HepG2 (cell line): Measurements from ENCODE around the gene BCL2. TPM values are rescaled to one million over a fixed set of nuclear protein-coding genes. Genes with fewer than 3 reads are reported as not detected.
A peak's percentile ranks its signal among the peaks of the same experiment; 100 is the strongest.

Experiments used
- CENPT ChIP-seq: sonication (generic); formaldehyde crosslinking; IDR thresholded peaks from 2 replicates; pipeline ENCODE4 v1.8.0; 2022; ENCODE audit warnings: low read depth, mild to moderate bottlenecking, moderate library complexity, missing genetic modification reagents
- HNRNPUL1 ChIP-seq: fragments of 200-400 bp; formaldehyde crosslinking; IDR thresholded peaks from 2 replicates; pipeline ENCODE4 v1.6.1; 2017; ENCODE audit warnings: low read depth, mild to moderate bottlenecking, low read length, moderate library complexity
- MTF2 ChIP-seq: sonication (generic); formaldehyde crosslinking; IDR thresholded peaks from 2 replicates; pipeline ENCODE4 v1.5.0; 2020; ENCODE audit warnings: missing genetic modification reagents, borderline replicate concordance
- PHF5A ChIP-seq: IDR thresholded peaks from one replicate; pipeline ENCODE4 v1.6.1; 2018; ENCODE audit warnings: low read depth, missing genetic modification reagents; ENCODE audit not compliant: unreplicated experiment
- PTBP1 ChIP-seq: fragments of 200-400 bp; formaldehyde crosslinking; IDR thresholded peaks from 2 replicates; pipeline ENCODE4 v1.6.1; 2018; ENCODE audit warnings: low read length, low read depth; ENCODE audit not compliant: poor library complexity, severe bottlenecking
- SP140L ChIP-seq: sonication (generic); formaldehyde crosslinking; IDR thresholded peaks from 2 replicates; pipeline ENCODE4 v1.4.0; 2020; ENCODE audit warnings: missing genetic modification reagents, borderline replicate concordance
- THYN1 ChIP-seq: sonication (generic); formaldehyde crosslinking; IDR thresholded peaks from 2 replicates; pipeline ENCODE4 v1.8.1; 2023; ENCODE audit warnings: low read depth, mild to moderate bottlenecking, moderate library complexity, missing genetic modification reagents, borderline replicate concordance
- U2AF1 ChIP-seq: fragments of 200-400 bp; formaldehyde crosslinking; optimal IDR thresholded peaks from 2 replicates; pipeline ENCODE3; 2017; ENCODE audit warnings: mild to moderate bottlenecking, low read depth, low read length
- ZKSCAN8 ChIP-seq: IDR thresholded peaks from 2 replicates; pipeline ENCODE4 v1.6.1; 2016; ENCODE audit warnings: borderline replicate concordance, missing genetic modification reagents, missing compliant biosample characterization
- ZNF256 ChIP-seq: sonication (generic); formaldehyde crosslinking; conservative IDR thresholded peaks from 2 replicates; pipeline ENCODE4 v1.4.0; 2020; ENCODE audit warnings: missing genetic modification reagents
- ZNF652 ChIP-seq: IDR thresholded peaks from 2 replicates; pipeline ENCODE4 v1.6.1; 2016; ENCODE audit warnings: low read depth, borderline replicate concordance
- ZSCAN12 ChIP-seq: sonication (generic); formaldehyde crosslinking; IDR thresholded peaks from 2 replicates; pipeline ENCODE4 v1.9.0; 2021; ENCODE audit warnings: mild to moderate bottlenecking, missing genetic modification reagents
- polyA plus RNA-seq, 8 experiments: library from polyadenylated mRNA; depleted of rRNA in 3 of 8; stranded (reverse) in 7 of 8; unstranded in 1 of 8; fragments of >200 nt; fragmentation: Illumina TruSeq in 4 of 8; extraction: Trizol in 4 of 8; gene quantifications; 2 replicates each; pipeline versions ENCODE4 v1.2.1 to v1.2.3, GENCODE V29; 2011 to 2016; ENCODE audit warnings: low read depth in 4 of 8, missing spikeins in 1 of 8, mixed read lengths in 1 of 8; ENCODE audit not compliant: insufficient read depth in 1 of 8
- total RNA-seq, 5 experiments: library from RNA; depleted of rRNA; stranded (reverse); fragments of >200 nt; fragmentation: Illumina TruSeq; extraction: Trizol; gene quantifications; 2 replicates each; pipeline ENCODE4 v1.2.3, GENCODE V29; 2016; ENCODE audit warnings: low read depth in 1 of 5
- TF ChIP-seq, protein P1 (sequence below): sonication (generic); formaldehyde crosslinking; IDR thresholded peaks from 2 replicates; pipeline ENCODE4 v1.5.0; 2020; ENCODE audit warnings: mild to moderate bottlenecking, missing genetic modification reagents
- TF ChIP-seq, protein P2 (sequence below): sonication (generic); formaldehyde crosslinking; IDR thresholded peaks from 2 replicates; pipeline ENCODE4 v1.5.1; 2020; ENCODE audit warnings: missing genetic modification reagents, mild to moderate bottlenecking, borderline replicate concordance
- TF ChIP-seq, protein P3 (sequence below): IDR thresholded peaks from 2 replicates; pipeline ENCODE4 v1.6.1; 2016; ENCODE audit warnings: low read depth, control low read depth
- TF ChIP-seq, protein P4 (sequence below): sonication (generic); formaldehyde crosslinking; IDR thresholded peaks from 2 replicates; pipeline ENCODE4 v1.5.0; 2020; ENCODE audit warnings: missing genetic modification reagents, mild to moderate bottlenecking, borderline replicate concordance
- TF ChIP-seq, protein P5 (sequence below): sonication (generic); formaldehyde crosslinking; IDR thresholded peaks from 2 replicates; pipeline ENCODE4 v1.4.0; 2020; ENCODE audit warnings: missing genetic modification reagents, borderline replicate concordance

Gene BCL2
- total and polyA plus RNA-seq, 2 of the 13 experiments (the other 11 are each of a cell fraction or from before 2014, with no cell fraction given), result 0.07 to 0.53 TPM

DNA sequence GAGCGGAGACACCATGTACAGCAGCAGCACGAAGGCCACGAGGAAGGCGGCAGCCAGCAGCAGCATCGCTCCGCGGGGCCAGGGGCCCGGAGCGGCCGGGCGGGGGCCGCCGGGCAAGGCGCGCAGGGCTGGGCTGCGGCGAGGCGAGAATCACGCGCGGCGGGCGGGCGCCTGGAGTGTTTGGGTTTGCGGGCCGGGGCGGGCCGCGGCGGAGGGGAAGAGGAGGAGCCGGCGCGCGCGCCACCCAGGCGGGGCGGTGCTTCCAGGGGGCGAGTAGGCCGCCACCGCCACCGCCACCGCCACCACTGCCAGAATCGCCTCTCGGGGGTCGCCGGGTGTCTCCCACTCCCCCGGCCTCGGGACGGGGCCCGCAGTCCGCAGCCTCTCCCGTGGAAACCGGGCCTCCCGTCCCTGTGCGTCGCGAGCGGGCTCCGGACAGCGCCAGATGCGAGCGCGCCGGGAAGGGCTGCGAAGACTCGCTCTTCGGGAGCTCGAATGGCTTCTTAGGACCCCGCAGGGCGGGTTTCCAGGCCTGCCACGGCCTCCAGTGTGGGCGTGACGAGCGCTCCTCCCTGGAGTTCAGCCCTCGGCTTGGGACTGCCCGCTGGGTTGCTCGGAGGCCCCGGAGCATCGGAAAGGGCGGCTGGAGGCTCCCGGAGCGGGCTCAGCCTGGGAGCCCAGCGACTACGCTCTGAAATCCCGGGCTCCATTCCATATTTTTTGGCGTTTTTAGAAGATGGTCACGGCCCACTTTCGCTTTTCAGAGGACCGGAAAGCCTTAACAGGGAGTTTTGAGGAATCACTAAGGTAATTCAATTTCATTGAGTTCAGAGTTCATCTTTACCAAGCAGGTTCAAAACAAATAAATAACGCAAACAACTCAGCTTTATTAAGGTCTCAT lies 47.7 kb upstream of the BCL2 start, which contains the start of gene KDSR (continued):
- TF ChIP-seq, protein P1, sequence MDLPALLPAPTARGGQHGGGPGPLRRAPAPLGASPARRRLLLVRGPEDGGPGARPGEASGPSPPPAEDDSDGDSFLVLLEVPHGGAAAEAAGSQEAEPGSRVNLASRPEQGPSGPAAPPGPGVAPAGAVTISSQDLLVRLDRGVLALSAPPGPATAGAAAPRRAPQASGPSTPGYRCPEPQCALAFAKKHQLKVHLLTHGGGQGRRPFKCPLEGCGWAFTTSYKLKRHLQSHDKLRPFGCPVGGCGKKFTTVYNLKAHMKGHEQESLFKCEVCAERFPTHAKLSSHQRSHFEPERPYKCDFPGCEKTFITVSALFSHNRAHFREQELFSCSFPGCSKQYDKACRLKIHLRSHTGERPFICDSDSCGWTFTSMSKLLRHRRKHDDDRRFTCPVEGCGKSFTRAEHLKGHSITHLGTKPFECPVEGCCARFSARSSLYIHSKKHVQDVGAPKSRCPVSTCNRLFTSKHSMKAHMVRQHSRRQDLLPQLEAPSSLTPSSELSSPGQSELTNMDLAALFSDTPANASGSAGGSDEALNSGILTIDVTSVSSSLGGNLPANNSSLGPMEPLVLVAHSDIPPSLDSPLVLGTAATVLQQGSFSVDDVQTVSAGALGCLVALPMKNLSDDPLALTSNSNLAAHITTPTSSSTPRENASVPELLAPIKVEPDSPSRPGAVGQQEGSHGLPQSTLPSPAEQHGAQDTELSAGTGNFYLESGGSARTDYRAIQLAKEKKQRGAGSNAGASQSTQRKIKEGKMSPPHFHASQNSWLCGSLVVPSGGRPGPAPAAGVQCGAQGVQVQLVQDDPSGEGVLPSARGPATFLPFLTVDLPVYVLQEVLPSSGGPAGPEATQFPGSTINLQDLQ (CRISPR knock-in tag), result no peak
- TF ChIP-seq U2AF1, result peak; percentile 96
- no peak for TF ChIP-seq ZKSCAN8
- peak; percentile 58 for TF ChIP-seq PTBP1
- TF ChIP-seq PHF5A (CRISPR knock-in tag), result peak; percentile 61
- peak; percentile 94; the same call in 1 of the 2 replicates for TF ChIP-seq THYN1 (CRISPR knock-in tag)
- TF ChIP-seq SP140L (CRISPR knock-in tag), result no peak
- no peak for TF ChIP-seq ZSCAN12 (CRISPR knock-in tag)
- TF ChIP-seq ZNF256 (CRISPR knock-in tag), result no peak
- TF ChIP-seq MTF2 (CRISPR knock-in tag), result no peak
- TF ChIP-seq, protein P2, sequence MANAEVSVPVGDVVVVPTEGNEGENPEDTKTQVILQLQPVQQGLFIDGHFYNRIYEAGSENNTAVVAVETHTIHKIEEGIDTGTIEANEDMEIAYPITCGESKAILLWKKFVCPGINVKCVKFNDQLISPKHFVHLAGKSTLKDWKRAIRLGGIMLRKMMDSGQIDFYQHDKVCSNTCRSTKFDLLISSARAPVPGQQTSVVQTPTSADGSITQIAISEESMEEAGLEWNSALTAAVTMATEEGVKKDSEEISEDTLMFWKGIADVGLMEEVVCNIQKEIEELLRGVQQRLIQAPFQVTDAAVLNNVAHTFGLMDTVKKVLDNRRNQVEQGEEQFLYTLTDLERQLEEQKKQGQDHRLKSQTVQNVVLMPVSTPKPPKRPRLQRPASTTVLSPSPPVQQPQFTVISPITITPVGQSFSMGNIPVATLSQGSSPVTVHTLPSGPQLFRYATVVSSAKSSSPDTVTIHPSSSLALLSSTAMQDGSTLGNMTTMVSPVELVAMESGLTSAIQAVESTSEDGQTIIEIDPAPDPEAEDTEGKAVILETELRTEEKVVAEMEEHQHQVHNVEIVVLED (CRISPR knock-in tag), result peak; percentile 76; the same call in 1 of the 2 replicates
- TF ChIP-seq, protein P3, sequence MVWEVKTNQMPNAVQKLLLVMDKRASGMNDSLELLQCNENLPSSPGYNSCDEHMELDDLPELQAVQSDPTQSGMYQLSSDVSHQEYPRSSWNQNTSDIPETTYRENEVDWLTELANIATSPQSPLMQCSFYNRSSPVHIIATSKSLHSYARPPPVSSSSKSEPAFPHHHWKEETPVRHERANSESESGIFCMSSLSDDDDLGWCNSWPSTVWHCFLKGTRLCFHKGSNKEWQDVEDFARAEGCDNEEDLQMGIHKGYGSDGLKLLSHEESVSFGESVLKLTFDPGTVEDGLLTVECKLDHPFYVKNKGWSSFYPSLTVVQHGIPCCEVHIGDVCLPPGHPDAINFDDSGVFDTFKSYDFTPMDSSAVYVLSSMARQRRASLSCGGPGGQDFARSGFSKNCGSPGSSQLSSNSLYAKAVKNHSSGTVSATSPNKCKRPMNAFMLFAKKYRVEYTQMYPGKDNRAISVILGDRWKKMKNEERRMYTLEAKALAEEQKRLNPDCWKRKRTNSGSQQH (CRISPR knock-in tag), result peak; percentile 61
- TF ChIP-seq, protein P4, sequence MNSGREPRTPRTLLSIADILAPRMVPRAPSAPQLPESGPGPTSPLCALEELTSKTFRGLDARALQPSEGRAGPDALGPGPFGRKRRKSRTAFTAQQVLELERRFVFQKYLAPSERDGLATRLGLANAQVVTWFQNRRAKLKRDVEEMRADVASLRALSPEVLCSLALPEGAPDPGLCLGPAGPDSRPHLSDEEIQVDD (CRISPR knock-in tag), result 0 out of 2 replicates have a peak, but pooled peaks have one; percentile 20
- TF ChIP-seq, protein P5, sequence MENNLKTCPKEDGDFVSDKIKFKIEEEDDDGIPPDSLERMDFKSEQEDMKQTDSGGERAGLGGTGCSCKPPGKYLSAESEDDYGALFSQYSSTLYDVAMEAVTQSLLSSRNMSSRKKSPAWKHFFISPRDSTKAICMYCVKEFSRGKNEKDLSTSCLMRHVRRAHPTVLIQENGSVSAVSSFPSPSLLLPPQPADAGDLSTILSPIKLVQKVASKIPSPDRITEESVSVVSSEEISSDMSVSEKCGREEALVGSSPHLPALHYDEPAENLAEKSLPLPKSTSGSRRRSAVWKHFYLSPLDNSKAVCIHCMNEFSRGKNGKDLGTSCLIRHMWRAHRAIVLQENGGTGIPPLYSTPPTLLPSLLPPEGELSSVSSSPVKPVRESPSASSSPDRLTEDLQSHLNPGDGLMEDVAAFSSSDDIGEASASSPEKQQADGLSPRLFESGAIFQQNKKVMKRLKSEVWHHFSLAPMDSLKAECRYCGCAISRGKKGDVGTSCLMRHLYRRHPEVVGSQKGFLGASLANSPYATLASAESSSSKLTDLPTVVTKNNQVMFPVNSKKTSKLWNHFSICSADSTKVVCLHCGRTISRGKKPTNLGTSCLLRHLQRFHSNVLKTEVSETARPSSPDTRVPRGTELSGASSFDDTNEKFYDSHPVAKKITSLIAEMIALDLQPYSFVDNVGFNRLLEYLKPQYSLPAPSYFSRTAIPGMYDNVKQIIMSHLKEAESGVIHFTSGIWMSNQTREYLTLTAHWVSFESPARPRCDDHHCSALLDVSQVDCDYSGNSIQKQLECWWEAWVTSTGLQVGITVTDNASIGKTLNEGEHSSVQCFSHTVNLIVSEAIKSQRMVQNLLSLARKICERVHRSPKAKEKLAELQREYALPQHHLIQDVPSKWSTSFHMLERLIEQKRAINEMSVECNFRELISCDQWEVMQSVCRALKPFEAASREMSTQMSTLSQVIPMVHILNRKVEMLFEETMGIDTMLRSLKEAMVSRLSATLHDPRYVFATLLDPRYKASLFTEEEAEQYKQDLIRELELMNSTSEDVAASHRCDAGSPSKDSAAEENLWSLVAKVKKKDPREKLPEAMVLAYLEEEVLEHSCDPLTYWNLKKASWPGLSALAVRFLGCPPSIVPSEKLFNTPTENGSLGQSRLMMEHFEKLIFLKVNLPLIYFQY, result no peak; the same call in 1 of the 2 replicates
- TF ChIP-seq HNRNPUL1, result no peak
- TF ChIP-seq ZNF652 (CRISPR knock-in tag), result no peak
- TF ChIP-seq CENPT, result no peak
